AG04449 (cell line): ENCODE data around the gene APOA1.
A peak's percentile ranks its signal among the peaks of the same experiment; 100 is the strongest.

Source experiments
- CTCF ChIA-PET: fragments of 350-600 bp; formaldehyde crosslinking; extraction: SDS; loops from one replicate; lab custom pipeline; 2021; ENCODE audit warnings: antibody characterized with exemption; lab: Yijun Ruan, JAX
- POLR2A ChIA-PET: fragments of 400-600, 350-600 bp; formaldehyde crosslinking; extraction: SDS; loops from one replicate; lab custom pipeline; 2020; ENCODE audit warnings: antibody characterized with exemption, inconsistent platforms; lab: Yijun Ruan, JAX
- DNase-seq: peaks from one replicate; pipeline ENCODE4 v3.0.0-alpha.2; 2010; ENCODE audit warnings: low read depth, low spot score
- H3K4me3 ChIP-seq: 2 replicates; pipeline ENCODE4 v1.5.1; 2011; ENCODE audit warnings: low read depth, mild to moderate bottlenecking, control low read depth, low read length
- TF ChIP-seq, protein P1 (sequence below): IDR thresholded peaks from one replicate; pipeline ENCODE4 v1.5.1; 2011; ENCODE audit warnings: mild to moderate bottlenecking, moderate library complexity, low read length, control low read depth, inconsistent platforms; ENCODE audit not compliant: insufficient read depth; ENCODE audit errors: missing control alignments

Gene APOA1

DNA sequence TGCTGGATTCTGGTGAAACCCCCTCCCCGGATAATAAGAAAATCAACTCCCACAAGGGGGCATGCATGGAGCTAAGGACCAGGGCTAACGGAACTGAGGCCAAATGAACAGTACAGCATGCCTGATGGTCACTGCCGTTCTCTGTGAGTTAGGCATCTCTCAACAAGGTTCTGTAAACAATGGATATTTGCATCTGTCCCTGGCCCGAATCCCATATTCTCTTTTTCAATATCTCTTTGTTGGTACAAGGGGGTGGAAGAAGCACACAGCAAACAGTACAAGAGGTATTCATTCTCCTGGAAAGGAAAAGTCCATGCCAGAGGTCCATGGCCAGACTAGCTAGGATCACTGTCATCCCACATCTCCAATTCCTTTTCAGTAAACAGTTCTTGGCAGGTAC is 32.2 kb upstream of the APOA1 start:
- no peak for DNase-seq
- CTCF ChIA-PET = interaction anchor here (1.1 to 5.1 kb wide), 5 partner anchors 10 to 237 kb away, joined by 3 to 41 read pairs (median 3); no protein-coding TSS in a partner anchor
- POLR2A ChIA-PET = no interaction called here
- TF ChIP-seq, protein P1, sequence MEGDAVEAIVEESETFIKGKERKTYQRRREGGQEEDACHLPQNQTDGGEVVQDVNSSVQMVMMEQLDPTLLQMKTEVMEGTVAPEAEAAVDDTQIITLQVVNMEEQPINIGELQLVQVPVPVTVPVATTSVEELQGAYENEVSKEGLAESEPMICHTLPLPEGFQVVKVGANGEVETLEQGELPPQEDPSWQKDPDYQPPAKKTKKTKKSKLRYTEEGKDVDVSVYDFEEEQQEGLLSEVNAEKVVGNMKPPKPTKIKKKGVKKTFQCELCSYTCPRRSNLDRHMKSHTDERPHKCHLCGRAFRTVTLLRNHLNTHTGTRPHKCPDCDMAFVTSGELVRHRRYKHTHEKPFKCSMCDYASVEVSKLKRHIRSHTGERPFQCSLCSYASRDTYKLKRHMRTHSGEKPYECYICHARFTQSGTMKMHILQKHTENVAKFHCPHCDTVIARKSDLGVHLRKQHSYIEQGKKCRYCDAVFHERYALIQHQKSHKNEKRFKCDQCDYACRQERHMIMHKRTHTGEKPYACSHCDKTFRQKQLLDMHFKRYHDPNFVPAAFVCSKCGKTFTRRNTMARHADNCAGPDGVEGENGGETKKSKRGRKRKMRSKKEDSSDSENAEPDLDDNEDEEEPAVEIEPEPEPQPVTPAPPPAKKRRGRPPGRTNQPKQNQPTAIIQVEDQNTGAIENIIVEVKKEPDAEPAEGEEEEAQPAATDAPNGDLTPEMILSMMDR = no peak
- no peak overlapping the region for H3K4me3 ChIP-seq

DNA sequence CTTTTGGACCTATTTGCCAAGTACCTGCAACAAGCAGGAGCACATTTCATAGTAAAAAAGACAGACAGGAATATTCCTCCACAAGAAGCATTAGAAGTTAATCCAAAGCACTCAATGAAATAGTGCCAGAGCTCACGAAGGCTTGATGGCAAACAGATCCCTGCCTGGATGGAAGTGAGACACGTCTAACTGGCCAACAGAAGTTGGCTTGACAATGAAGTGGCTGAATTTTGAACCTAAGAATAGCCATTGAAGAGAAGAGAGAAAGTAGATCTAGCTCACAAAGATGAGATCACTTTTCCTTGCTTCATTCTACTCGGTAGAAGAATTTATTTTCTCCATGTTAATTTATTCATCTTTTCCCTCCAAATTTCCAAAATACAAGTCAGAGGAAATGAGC is 30.6 kb upstream of the APOA1 start:
- ChIA-PET CTCF (interaction anchor here (2.1 to 8.0 kb wide), 3 partner anchors 12 to 77 kb away, joined by 9 to 55 read pairs (median 15); partner anchors contain the start of gene APOA5), POLR2A (interaction anchor here (0.7 to 1.5 kb wide), 2 partner anchors 15 to 227 kb away, joined by 3 to 4 read pairs; no protein-coding TSS in a partner anchor)
- DNase-seq = no peak
- TF ChIP-seq, protein P1 = no peak
- H3K4me3 ChIP-seq = no peak overlapping the region

DNA sequence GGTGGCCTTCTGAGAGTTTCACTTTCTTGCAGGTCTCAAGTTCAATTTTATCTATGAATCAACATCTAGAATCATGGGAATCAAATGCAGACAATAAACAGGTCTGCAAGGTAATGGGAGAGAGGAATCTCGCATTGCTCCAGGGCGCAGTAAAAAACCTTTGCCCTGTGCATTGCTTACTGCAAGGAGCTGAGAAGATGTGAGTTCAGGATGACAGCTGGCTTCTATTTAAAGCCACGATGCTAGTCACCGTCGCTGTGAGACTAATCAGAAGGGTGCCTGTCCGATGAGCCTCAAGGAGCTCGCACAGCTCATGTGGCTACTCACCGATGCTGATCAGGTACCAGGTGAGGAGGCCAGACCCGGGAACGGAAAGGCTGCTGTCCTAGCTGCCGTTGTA is 30.2 kb upstream of the APOA1 start:
- no peak for DNase-seq
- CTCF ChIA-PET = interaction anchor here (2.1 to 8.0 kb wide), 3 partner anchors 12 to 76 kb away, joined by 9 to 55 read pairs (median 15); partner anchors contain the start of gene APOA5
- TF ChIP-seq, protein P1 = no peak
- H3K4me3 ChIP-seq = no peak overlapping the region
- POLR2A ChIA-PET = interaction anchor here (0.7 to 1.5 kb wide), 2 partner anchors 14 to 227 kb away, joined by 3 to 4 read pairs; no protein-coding TSS in a partner anchor

DNA sequence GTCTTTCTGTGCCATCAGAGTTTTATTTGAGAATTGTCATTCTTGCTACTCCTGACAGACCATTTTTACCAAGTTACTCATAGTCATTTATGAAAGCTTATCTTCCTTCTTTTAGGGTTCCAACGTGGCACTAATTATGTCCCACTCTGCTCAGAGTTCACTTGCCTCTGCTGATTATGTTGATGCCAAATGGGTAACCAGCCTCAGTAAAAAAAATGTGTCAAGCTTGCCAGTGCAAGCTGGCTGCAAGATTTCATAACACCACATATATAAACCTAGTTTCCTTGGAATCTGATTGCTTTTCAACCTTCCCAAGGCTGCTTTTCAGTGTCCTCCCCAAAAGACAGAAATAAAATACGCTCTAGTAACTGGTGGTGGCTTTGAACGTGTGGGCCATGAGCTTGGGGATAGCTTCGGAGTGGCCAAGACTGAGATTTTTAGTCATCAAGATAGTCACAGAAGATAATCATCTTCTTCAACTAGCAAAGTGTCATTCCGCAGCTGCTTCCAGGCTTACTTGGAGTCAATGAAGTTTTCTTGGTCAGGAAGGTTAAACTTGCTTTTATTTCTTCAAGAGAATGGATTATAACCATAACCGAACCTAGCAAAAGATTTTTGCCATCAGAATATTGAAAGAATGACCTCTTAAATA is 29.5 kb upstream of the APOA1 start:
- H3K4me3 ChIP-seq = no peak overlapping the region
- POLR2A ChIA-PET = interaction anchor here (0.8 to 1.5 kb wide), 2 partner anchors 10 to 13 kb away, joined by 3 read pairs; no protein-coding TSS in a partner anchor
- CTCF ChIA-PET = interaction anchor here (0.6 to 8.0 kb wide), 6 partner anchors 9 to 239 kb away, joined by 3 to 55 read pairs (median 8); partner anchors contain the start of gene APOA5
- no peak for DNase-seq
- TF ChIP-seq, protein P1 = no peak

DNA sequence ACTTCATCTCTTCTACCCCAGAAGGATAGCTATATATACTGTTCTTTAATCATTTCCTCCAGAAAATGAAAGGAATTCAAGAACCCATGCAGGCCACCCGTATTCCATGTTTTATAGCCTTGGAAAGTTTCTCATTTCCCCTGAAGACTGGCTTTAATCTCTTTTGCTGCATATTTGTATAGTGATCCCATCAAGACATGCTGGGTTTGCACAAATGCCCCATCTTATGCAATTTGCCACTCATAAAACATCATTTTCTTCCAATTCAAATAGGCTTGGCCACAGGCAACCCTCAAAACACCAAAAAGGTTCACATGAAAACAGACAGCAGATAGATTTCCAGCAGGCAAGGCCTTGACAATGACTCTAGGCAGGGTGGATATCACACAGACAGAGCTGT is 28.3 kb upstream of the APOA1 start:
- CTCF ChIA-PET = interaction anchor here (1.2 to 8.0 kb wide), 6 partner anchors 9 to 359 kb away, joined by 3 to 55 read pairs (median 10); partner anchors contain the start of gene APOA5
- POLR2A ChIA-PET = interaction anchor here (1.1 kb wide), 1 partner anchor 12 kb away, joined by 4 read pairs; no protein-coding TSS in a partner anchor
- TF ChIP-seq, protein P1 = no peak
- H3K4me3 ChIP-seq = no peak overlapping the region
- DNase-seq = peak; percentile 85

DNA sequence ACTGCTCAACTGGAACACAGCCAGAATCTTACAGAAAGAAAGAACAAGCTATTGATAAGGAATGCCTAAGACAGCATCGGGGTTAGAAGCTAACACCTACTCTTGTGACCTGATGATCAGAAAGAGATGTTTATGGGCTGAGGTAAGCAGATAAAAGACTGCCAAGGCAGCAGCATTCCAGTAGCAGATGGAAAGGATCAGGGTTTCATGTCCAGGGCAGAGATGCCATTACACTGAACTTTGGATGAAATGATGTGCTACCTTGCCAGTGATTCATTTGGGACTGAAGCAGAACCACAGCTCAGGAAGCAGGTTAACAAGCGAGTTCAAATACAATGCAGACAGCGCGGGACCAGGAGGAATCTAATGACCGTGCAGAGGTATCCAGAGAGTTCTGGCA is 27.1 kb upstream of the APOA1 start:
- TF ChIP-seq, protein P1 = no peak
- ChIA-PET POLR2A (interaction anchor here (1.1 kb wide), 1 partner anchor 11 kb away, joined by 4 read pairs; no protein-coding TSS in a partner anchor), CTCF (interaction anchor here (1.0 to 8.0 kb wide), 7 partner anchors 8 to 238 kb away, joined by 3 to 55 read pairs (median 5); partner anchors contain the start of gene APOA5)
- no peak overlapping the region for H3K4me3 ChIP-seq
- DNase-seq = no peak
